Measurements from ENCODE around the gene TMEM247. TPM values are rescaled to one million over a fixed set of nuclear protein-coding genes. Genes with fewer than 3 reads are reported as not detected.

Gene TMEM247
- total RNA-seq, 1 donor from 2014 or later: not detected

GRCh38 chr2:46458763-46459500 lies 20.4 kb upstream of the TMEM247 start:
- Mint-ChIP-seq H3K36me3 (no peaks in the 10 kb centered on the region), H3K27me3 (no peaks in the 10 kb centered on the region), H3K9me3 (peaks cover 3% of the 10 kb centered on the region), H3K4me3 (no peak overlapping the region), H3K4me1 (ENCODE audit: unreplicated experiment) (peaks cover 9% of the 10 kb centered on the region), H3K27ac (no peak overlapping the region)
- TF ChIP-seq CTCF (conservative IDR thresholded peaks at IDR 0.05): no peak
- no peak for DNase-seq (ENCODE audit: extremely low spot score, unreplicated experiment)

- Mint-ChIP-seq H3K4me1 (ENCODE audit: unreplicated experiment) (peaks cover 14% of the 10 kb centered on the region), H3K9me3 (no peaks in the 10 kb centered on the region)
These were observed 19.7 kb upstream of the TMEM247 start for GRCh38 chr2:46459694-46460093.

GRCh38 chr2:46460241-46460921 lies 19.0 kb upstream of the TMEM247 start:
- DNase-seq (ENCODE audit: extremely low spot score, unreplicated experiment): no peak
- no peak overlapping the region for H3K27ac Mint-ChIP-seq
- H3K27me3 Mint-ChIP-seq: no peaks in the 10 kb centered on the region
- no peak overlapping the region for H3K4me3 Mint-ChIP-seq
- no peak for TF ChIP-seq CTCF (conservative IDR thresholded peaks at IDR 0.05)
- H3K4me1 Mint-ChIP-seq (ENCODE audit: unreplicated experiment): peaks cover 15% of the 10 kb centered on the region
- H3K9me3 Mint-ChIP-seq: no peaks in the 10 kb centered on the region
- H3K36me3 Mint-ChIP-seq: no peaks in the 10 kb centered on the region

More at GRCh38 chr2:46459694-46460093, 19.7 kb upstream of the TMEM247 start:
- no peak for DNase-seq (ENCODE audit: extremely low spot score, unreplicated experiment)
- Mint-ChIP-seq H3K36me3 (no peaks in the 10 kb centered on the region), H3K27ac (no peak overlapping the region), H3K27me3 (no peaks in the 10 kb centered on the region), H3K4me3 (no peak overlapping the region)
- no peak for TF ChIP-seq CTCF (conservative IDR thresholded peaks at IDR 0.05)

GRCh38 chr2:46461011-46461674 lies 18.2 kb upstream of the TMEM247 start:
- H3K4me3 Mint-ChIP-seq: peak overlapping the region; percentile 31
- H3K27me3 Mint-ChIP-seq: no peaks in the 10 kb centered on the region
- H3K9me3 Mint-ChIP-seq: no peaks in the 10 kb centered on the region
- H3K36me3 Mint-ChIP-seq: no peaks in the 10 kb centered on the region
- peaks cover 15% of the 10 kb centered on the region for H3K4me1 Mint-ChIP-seq (ENCODE audit: unreplicated experiment)
- TF ChIP-seq CTCF (conservative IDR thresholded peaks at IDR 0.05): peak; percentile 99
- DNase-seq (ENCODE audit: extremely low spot score, unreplicated experiment): peak; percentile 82
- peak overlapping the region; percentile 59 for H3K27ac Mint-ChIP-seq

GRCh38 chr2:46461709-46462171 lies 17.6 kb upstream of the TMEM247 start:
- TF ChIP-seq CTCF (conservative IDR thresholded peaks at IDR 0.05): peak; percentile 31
- no peak for DNase-seq (ENCODE audit: extremely low spot score, unreplicated experiment)
- no peak overlapping the region for H3K4me3 Mint-ChIP-seq
- no peaks in the 10 kb centered on the region for H3K9me3 Mint-ChIP-seq
- peaks cover 15% of the 10 kb centered on the region for H3K4me1 Mint-ChIP-seq (ENCODE audit: unreplicated experiment)
- no peaks in the 10 kb centered on the region for H3K27me3 Mint-ChIP-seq
- H3K27ac Mint-ChIP-seq: peak overlapping the region; percentile 59
- H3K36me3 Mint-ChIP-seq: no peaks in the 10 kb centered on the region

Measured in type B pancreatic cell (in vitro differentiated cells).